ENCODE measurements around the gene ESYT2. TPM values are rescaled to one million over a fixed set of nuclear protein-coding genes. Genes with fewer than 3 reads are reported as not detected.

Gene ESYT2
- total and polyA plus RNA-seq, 7 donors = 27.5 to 63.4 (median 44.0) TPM

- Histone ChIP-seq H3K27ac (peak overlapping the region; percentile 17), H3K27me3 (ENCODE audit: insufficient read depth in 3 of 3, low read length in 2 of 3) (no peaks in the 10 kb centered on the region), H3K4me1 (peaks cover 25% of the 10 kb centered on the region), H3K36me3 (ENCODE audit: insufficient read depth in 1 of 2, low read depth in 1 of 2) (peaks cover 0 to 60% of the 10 kb centered on the region in 2 donors), H3K4me3 (no peak overlapping the region), H3K9me3 (no peaks in the 10 kb centered on the region)
- 50 to 57% (median 51%) methylated on average over 6 of the region's 6 CpGs for WGBS, 3 donors
- TF ChIP-seq, protein P1, sequence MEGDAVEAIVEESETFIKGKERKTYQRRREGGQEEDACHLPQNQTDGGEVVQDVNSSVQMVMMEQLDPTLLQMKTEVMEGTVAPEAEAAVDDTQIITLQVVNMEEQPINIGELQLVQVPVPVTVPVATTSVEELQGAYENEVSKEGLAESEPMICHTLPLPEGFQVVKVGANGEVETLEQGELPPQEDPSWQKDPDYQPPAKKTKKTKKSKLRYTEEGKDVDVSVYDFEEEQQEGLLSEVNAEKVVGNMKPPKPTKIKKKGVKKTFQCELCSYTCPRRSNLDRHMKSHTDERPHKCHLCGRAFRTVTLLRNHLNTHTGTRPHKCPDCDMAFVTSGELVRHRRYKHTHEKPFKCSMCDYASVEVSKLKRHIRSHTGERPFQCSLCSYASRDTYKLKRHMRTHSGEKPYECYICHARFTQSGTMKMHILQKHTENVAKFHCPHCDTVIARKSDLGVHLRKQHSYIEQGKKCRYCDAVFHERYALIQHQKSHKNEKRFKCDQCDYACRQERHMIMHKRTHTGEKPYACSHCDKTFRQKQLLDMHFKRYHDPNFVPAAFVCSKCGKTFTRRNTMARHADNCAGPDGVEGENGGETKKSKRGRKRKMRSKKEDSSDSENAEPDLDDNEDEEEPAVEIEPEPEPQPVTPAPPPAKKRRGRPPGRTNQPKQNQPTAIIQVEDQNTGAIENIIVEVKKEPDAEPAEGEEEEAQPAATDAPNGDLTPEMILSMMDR (IDR thresholded peaks at IDR 0.05) = no peak
- intact Hi-C loops (cut with DNase I) = no loop called here
- ATAC-seq = no peak
- DNase-seq = no peak
Observed at GRCh38 chr7:158779061-158780000, 50.0 kb downstream of the ESYT2 start.

GRCh38 chr7:158778471-158778870, 50.8 kb downstream of the ESYT2 start:
- TF ChIP-seq, protein P1 (IDR thresholded peaks at IDR 0.05) = no peak
- no peaks in the 10 kb centered on the region for H3K27me3 ChIP-seq (ENCODE audit: insufficient read depth in 3 of 3, low read length in 2 of 3)
- intact Hi-C loops (cut with DNase I) = no loop called here
- no peak overlapping the region for H3K27ac ChIP-seq
- H3K4me3 ChIP-seq = no peak overlapping the region
- H3K4me1 ChIP-seq = peaks cover 25% of the 10 kb centered on the region
- H3K9me3 ChIP-seq = no peaks in the 10 kb centered on the region
- DNase-seq (no peak), ATAC-seq (no peak)
- peaks cover 0 to 57% of the 10 kb centered on the region in 2 donors for H3K36me3 ChIP-seq (ENCODE audit: insufficient read depth in 1 of 2, low read depth in 1 of 2)
- WGBS, 3 donors = 89 to 91% (median 89%) methylated on average over 6 of the region's 6 CpGs

DNA sequence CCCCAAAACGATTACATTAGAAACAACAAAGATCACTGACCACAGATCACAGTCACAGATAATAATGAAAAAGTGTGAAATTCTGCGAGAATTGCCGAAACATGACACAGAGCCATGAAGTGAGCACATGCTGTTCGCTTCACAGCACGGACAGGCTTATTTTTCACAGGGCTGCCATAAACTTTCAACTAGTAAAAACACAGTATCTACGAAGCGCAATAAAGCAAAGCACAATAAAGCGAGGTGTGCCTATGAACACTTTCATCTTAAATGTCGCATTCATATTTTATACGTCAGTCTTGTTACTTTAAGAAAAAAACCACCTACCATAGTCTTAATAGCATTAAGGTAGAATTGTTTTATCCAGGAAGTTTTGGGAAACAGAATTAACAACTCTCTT, 51.5 kb downstream of the ESYT2 start:
- Histone ChIP-seq H3K4me1 (peaks cover 20% of the 10 kb centered on the region), H3K36me3 (ENCODE audit: insufficient read depth in 1 of 2, low read depth in 1 of 2) (peaks cover 0 to 58% of the 10 kb centered on the region in 2 donors), H3K27ac (no peak overlapping the region), H3K4me3 (no peak overlapping the region), H3K27me3 (ENCODE audit: insufficient read depth in 3 of 3, low read length in 2 of 3) (no peaks in the 10 kb centered on the region), H3K9me3 (no peaks in the 10 kb centered on the region)
- intact Hi-C loops (cut with DNase I) = no loop called here
- ATAC-seq (no peak), DNase-seq (no peak)
- TF ChIP-seq, protein P1 (IDR thresholded peaks at IDR 0.05) = no peak
- WGBS, 3 donors = 84 to 87% (median 87%) methylated on average over 10 of the region's 10 CpGs

- no peak overlapping the region for H3K4me3 ChIP-seq
- H3K9me3 ChIP-seq = no peaks in the 10 kb centered on the region
- intact Hi-C loops (cut with DNase I) = no loop called here
- no peak overlapping the region for H3K27ac ChIP-seq
- peaks cover under 1 to 60% of the 10 kb centered on the region in 2 donors for H3K36me3 ChIP-seq (ENCODE audit: insufficient read depth in 1 of 2, low read depth in 1 of 2)
- WGBS, 3 donors = 93 to 99% (median 96%) methylated on average over 3 of the region's 3 CpGs
- no peaks in the 10 kb centered on the region for H3K27me3 ChIP-seq (ENCODE audit: insufficient read depth in 3 of 3, low read length in 2 of 3)
- H3K4me1 ChIP-seq = peaks cover 15% of the 10 kb centered on the region
- no peak for ATAC-seq
- TF ChIP-seq, protein P1 (IDR thresholded peaks at IDR 0.05) = no peak
- DNase-seq = no peak
Observed at GRCh38 chr7:158776474-158776873, 52.8 kb downstream of the ESYT2 start.

All from psoas muscle (tissue), 8 donors.